ENCODE results near the gene MALAT1.

GRCh38 chr11:65498977-65499712 lies at the start of gene MALAT1:
- TF ChIP-seq CTCF (IDR thresholded peaks at IDR 0.05; ENCODE audit: control extremely low read depth in 1 of 3, insufficient read depth in 1 of 3, low read depth in 1 of 3, low read length in 3 of 3) (no peak), EGR1 (IDR thresholded peaks at IDR 0.05; ENCODE audit: borderline replicate concordance, low read depth, low read length) (peak; percentile 85), POLR2AphosphoS5 (IDR thresholded peaks at IDR 0.05; ENCODE audit: low read depth, low read length) (peak; percentile 100), MAX (IDR thresholded peaks at IDR 0.05) (peak; percentile 59; the same call in 1 of the 2 replicates), POLR2A (IDR thresholded peaks at IDR 0.05; ENCODE audit: control extremely low read depth in 1 of 2, low read depth in 2 of 2, low read length in 2 of 2) (peak; percentile 100), CEBPB (IDR thresholded peaks at IDR 0.05; ENCODE audit: low read depth, low read length) (peak; percentile 62; the same call in 1 of the 2 replicates), EZH2 (IDR thresholded peaks at IDR 0.05; ENCODE audit: low read depth, low read length, severe bottlenecking) (no peak), KDM1A (IDR thresholded peaks at IDR 0.05; ENCODE audit: borderline replicate concordance, low read length) (no peak), SP1 (IDR thresholded peaks at IDR 0.05; ENCODE audit: low read depth, low read length) (peak; percentile 96), JUND (IDR thresholded peaks at IDR 0.05; ENCODE audit: low read length) (peak; percentile 64), SUZ12 (IDR thresholded peaks at IDR 0.05; ENCODE audit: low read length) (no peak)
